Osteoblast (primary cell): Measurements from ENCODE around the gene GRIK2. TPM values are rescaled to one million over a fixed set of nuclear protein-coding genes. Genes with fewer than 3 reads are reported as not detected.

Experiments
- DNase-seq: peaks from one replicate; pipeline ENCODE4 v3.0.0; 2011; ENCODE audit warnings: low spot score, mixed read lengths; ENCODE audit not compliant: insufficient read length; ENCODE audit errors: missing footprints
- H2AFZ ChIP-seq: 2 replicates; pipeline ENCODE4 v1.6.0; 2011; ENCODE audit warnings: mild to moderate bottlenecking, low read length
- H3K27ac ChIP-seq: 2 replicates; pipeline ENCODE4 v1.5.1; 2011; ENCODE audit warnings: mild to moderate bottlenecking, low read depth, low read length, moderate library complexity
- H3K27me3 ChIP-seq: 2 replicates; pipeline ENCODE4 v1.6.0; 2012; ENCODE audit warnings: mild to moderate bottlenecking, control low read depth, inconsistent platforms, low read length, moderate library complexity; ENCODE audit not compliant: insufficient read depth
- H3K36me3 ChIP-seq: 2 replicates; pipeline ENCODE4 v1.5.1; 2011; ENCODE audit warnings: mild to moderate bottlenecking, low read length, control low read depth, moderate library complexity; ENCODE audit not compliant: insufficient read depth
- H3K4me1 ChIP-seq: 2 replicates; pipeline ENCODE4 v1.5.1; 2011; ENCODE audit warnings: mild to moderate bottlenecking, low read length, control low read depth, moderate library complexity; ENCODE audit not compliant: insufficient read depth
- H3K4me2 ChIP-seq: 2 replicates; pipeline ENCODE4 v1.6.0; 2011; ENCODE audit warnings: mild to moderate bottlenecking, low read length; ENCODE audit not compliant: insufficient read depth
- H3K4me3 ChIP-seq: fragments of 200-600 bp; sonication (generic); 3 replicates; pipeline ENCODE4 v1.5.1; 2012; ENCODE audit warnings: mild to moderate bottlenecking, low read length, inconsistent platforms; ENCODE audit not compliant: insufficient read depth
- H3K79me2 ChIP-seq: 2 replicates; pipeline ENCODE4 v1.6.0; 2012; ENCODE audit warnings: mild to moderate bottlenecking, low read length, control low read depth, inconsistent platforms; ENCODE audit not compliant: insufficient read depth
- H3K9me3 ChIP-seq: 2 replicates; pipeline ENCODE4 v1.5.1; 2011; ENCODE audit warnings: low read depth, low read length, control low read depth
- H4K20me1 ChIP-seq: 2 replicates; pipeline ENCODE4 v1.6.0; 2012; ENCODE audit warnings: mild to moderate bottlenecking, low read length, control low read depth; ENCODE audit not compliant: insufficient read depth
- CTCF ChIP-seq: IDR thresholded peaks from 2 replicates; pipeline ENCODE4 v1.5.1; 2011; ENCODE audit warnings: mild to moderate bottlenecking, low read depth, low read length, moderate library complexity; ENCODE audit errors: extremely low read depth
- total RNA-seq: library from RNA; depleted of rRNA; stranded (reverse); fragments of >200 nt; gene quantifications from 2 replicates; pipeline ENCODE4 v1.2.3, GENCODE V29; 2012

GRIK2 gene
- total RNA-seq, 1 donor = 0.72 TPM

- H3K27me3 ChIP-seq = no peaks in the 10 kb centered on the region
- no peaks in the 10 kb centered on the region for H3K9me3 ChIP-seq
- no peaks in the 10 kb centered on the region for H4K20me1 ChIP-seq
- no peaks in the 10 kb centered on the region for H3K36me3 ChIP-seq
- H3K79me2 ChIP-seq = no peaks in the 10 kb centered on the region
- no peak overlapping the region for H2AFZ ChIP-seq
- no peak for DNase-seq
- H3K4me2 ChIP-seq = no peak overlapping the region
- TF ChIP-seq CTCF = no peak
- no peaks in the 10 kb centered on the region for H3K4me1 ChIP-seq
- H3K4me3 ChIP-seq = no peak overlapping the region
- H3K27ac ChIP-seq = no peak overlapping the region
Observed at GRCh38 chr6:101668496-101669030, 275.1 kb downstream of the GRIK2 start.

DNA sequence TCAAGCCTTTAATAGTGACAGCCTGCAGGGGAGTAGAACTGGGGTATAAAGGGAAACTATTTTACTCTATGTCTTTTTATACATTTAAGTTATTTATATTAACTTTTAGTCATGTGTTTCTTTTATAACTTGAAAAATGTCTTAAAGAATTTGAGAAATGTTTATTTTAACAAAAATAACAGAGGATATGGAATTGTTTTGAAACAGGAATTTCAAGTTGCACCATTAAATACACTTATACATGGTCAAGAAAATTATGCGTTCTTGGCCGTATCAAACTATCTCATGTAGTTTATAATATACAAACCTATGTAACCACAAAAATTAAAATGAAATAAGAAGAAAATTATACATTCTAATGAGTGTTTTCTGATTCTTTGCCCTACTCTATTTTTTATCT lies 282.7 kb downstream of the GRIK2 start:
- Histone ChIP-seq H3K79me2 (no peaks in the 10 kb centered on the region), H4K20me1 (no peaks in the 10 kb centered on the region), H3K36me3 (no peaks in the 10 kb centered on the region), H3K4me3 (no peak overlapping the region), H2AFZ (no peak overlapping the region), H3K4me1 (no peaks in the 10 kb centered on the region), H3K9me3 (no peaks in the 10 kb centered on the region), H3K4me2 (no peak overlapping the region), H3K27me3 (no peaks in the 10 kb centered on the region), H3K27ac (no peak overlapping the region)
- DNase-seq = no peak
- no peak for TF ChIP-seq CTCF

DNA sequence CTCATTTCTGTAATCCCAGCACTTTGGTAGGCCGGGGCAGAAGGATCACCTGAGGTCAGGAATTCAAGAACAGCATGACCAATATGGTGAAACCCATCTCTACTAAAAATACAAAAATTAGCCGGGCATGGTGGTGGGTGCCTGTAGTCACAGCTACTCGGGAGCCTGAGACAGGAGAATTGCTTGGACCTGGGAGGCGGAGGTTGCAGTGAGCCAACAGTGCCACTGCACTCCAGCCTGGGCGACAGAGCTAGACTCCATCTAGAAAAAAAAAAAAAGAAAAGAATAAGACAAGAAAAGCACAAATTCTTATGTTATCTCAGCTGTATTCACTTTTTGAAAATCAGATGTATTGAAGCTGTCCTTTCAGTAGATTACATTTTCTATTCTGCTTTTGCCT lies 289.4 kb downstream of the GRIK2 start:
- Histone ChIP-seq H4K20me1 (no peaks in the 10 kb centered on the region), H3K4me3 (no peak overlapping the region), H3K27ac (no peak overlapping the region), H2AFZ (no peak overlapping the region), H3K36me3 (no peaks in the 10 kb centered on the region), H3K79me2 (no peaks in the 10 kb centered on the region), H3K27me3 (no peaks in the 10 kb centered on the region), H3K4me2 (no peak overlapping the region), H3K4me1 (no peaks in the 10 kb centered on the region), H3K9me3 (no peaks in the 10 kb centered on the region)
- no peak for DNase-seq
- no peak for TF ChIP-seq CTCF

- Histone ChIP-seq H3K36me3 (no peaks in the 10 kb centered on the region), H4K20me1 (no peaks in the 10 kb centered on the region), H3K4me2 (no peak overlapping the region), H3K4me1 (no peaks in the 10 kb centered on the region), H3K4me3 (no peak overlapping the region), H3K9me3 (no peaks in the 10 kb centered on the region), H3K27ac (no peak overlapping the region), H2AFZ (no peak overlapping the region), H3K79me2 (no peaks in the 10 kb centered on the region), H3K27me3 (no peaks in the 10 kb centered on the region)
- no peak for TF ChIP-seq CTCF
- no peak for DNase-seq
Observed at GRCh38 chr6:101683884-101684283, 290.4 kb downstream of the GRIK2 start.
